CD4-positive, alpha-beta T cell treated with Interleukin-2 at 100 ng/mL for 4 hours (primary cell): Measurements from ENCODE around the gene GUCY1A2.
"Not testable (repeated sequence)": the region's sequence is repeated elsewhere in the genome, so short reads cannot be mapped to it uniquely, and the experiment has no call there.

Source experiments
- DNase-seq: peaks from one replicate; pipeline ENCODE4 v3.0.0-alpha.2; 2020; ENCODE audit warnings: low spot score

Gene GUCY1A2

DNA sequence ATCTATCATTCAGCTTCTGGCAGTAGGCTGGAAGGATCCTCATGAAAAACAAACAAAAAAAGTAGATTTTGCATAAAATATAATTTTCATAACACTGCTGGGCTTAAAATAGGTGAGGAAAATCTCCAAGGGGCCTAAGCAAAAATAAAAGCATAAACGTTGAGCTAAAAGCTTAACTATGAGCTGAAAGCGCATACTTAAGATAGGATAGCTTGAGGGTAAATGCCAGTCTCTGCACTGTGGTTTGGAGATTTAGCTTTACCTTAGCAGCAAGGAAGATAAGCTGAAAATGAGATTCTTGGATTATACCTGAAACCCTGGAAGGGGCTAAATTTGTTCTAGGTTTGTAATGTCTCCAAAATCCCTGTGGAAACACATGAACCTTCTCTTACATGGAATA lies 183.7 kb downstream of the GUCY1A2 start:
- no peak for DNase-seq

DNA sequence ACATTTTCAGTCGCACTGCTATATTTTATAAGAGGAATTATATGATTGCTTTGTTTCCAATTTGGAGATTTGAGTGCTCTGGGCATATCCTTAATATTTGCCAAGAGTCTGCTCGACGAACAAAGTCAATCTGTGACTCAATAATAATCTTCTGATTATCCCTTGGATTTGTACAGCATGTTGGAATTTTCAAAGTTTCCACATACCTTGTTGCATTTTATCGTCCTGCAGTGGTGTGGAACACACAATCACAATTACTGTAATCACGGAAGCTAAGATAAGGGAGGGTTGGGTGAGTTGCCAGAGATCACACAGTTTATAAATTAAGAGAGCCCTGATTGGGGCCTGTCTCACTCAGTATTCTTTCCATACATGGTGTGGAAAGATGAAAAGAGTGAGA lies 189.3 kb downstream of the GUCY1A2 start:
- no peak for DNase-seq

DNA sequence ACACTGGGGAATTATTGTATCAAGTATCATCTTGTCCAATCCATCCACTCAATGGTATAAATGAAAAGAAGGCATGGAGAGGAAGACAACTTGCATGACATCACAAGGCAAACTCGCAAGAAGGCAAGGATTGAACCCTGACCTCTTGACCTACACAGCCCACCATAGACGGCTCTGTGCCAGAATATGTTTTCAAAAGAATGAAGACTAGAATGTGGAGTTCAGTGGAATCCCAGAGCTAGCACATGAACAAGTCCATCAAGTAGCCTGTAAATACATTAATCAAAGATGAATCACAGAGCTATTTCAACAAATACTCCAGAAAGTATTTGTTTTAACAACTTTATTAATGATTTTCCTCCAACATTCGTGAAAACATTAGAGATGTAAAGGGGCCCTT lies 189.7 kb downstream of the GUCY1A2 start:
- no peak for DNase-seq

DNA sequence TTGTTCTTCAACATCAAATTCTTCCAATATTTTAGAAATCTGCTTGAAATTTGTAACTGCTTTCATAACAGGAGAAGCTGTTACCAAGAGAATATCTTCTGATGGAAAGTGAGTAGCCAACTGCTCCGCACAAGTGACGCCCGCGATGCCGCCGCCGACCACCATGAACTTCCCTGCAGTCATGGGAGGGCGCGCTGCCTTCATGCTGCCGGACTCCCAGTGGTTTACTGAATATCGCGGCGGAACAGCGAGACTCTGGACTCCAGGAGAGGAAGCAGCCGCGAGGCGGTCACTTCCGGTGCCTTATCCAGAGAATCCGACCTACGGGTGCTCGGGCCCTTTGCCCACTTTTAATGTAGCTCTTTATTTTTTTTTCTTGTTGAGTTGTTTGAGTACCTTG lies 190.6 kb downstream of the GUCY1A2 start:
- no peak for DNase-seq

DNA sequence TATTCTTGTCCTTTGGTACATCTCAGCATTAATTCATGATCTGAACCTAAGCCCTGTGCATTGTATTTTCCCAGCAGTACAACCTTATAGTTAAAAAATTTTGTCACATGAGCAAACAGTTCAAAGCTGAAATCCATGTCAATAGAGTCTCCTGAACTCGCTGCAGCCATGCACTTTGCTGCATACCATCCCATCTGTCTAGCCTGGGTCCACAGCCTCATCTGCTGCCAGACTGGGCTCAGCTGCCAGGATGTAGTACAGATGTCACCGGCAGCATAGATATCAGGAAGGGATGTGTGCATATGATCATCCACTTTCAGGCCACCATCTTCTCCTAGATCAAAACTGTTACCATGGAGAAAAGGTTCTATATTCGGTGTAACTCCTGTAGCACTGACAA lies 191.7 kb downstream of the GUCY1A2 start:
- DNase-seq, result not testable (repeated sequence)

DNA sequence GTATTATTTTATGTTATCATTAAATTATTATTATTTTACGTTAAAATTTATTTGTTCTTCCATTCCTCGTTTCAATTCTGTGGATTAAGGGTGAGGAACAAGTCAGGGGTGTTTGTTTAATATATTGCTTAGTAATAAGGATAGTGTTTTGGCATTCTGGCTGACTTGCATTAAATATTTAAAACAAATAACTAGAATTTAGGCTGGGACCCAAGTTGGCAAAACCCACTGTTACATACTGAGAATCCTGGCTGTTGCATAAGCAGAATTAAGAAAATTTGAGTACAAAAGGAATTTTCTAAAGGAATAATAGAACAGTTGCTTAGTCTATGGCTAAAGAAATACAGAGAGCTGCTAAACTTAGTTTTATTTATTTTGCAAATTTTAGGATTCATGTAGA lies 196.4 kb downstream of the GUCY1A2 start:
- no peak for DNase-seq

DNA sequence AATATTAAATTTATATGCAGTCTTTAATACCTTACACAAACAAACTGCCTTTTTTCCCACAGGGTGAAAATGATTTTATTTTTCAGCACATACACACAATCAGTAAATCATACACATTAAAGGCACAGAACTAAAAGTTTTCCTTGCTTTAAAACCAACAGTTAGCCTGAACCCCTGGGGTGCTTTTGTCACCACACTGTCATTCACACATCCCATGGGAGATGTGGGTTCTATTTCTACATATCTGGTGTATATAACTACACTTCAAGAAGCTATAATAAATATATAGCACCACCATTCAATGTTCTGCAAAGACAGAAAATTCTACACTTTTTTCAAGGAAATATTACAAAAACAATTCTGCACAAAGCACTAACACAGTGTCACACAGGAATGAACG lies 197.0 kb downstream of the GUCY1A2 start:
- DNase-seq, result no peak

DNA sequence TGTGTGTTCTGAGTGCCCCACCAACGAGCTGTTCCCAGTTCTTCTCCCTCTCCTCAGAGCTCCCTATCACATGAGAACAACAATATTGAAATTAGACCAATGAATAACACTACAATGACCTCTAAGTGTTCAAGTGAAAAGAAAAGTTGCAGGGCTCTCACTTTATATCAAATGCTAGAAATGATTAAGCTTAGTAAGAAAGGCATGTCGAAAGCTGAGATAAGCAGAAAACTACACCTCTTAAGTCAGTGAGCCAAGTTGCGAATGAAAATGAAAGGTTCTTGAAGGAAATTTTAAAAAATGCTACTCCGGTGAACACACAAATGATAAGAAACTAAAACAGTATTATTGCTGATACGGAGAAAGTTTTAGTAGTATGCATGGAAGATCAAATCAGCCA lies 199.8 kb downstream of the GUCY1A2 start:
- DNase-seq, result no peak

DNA sequence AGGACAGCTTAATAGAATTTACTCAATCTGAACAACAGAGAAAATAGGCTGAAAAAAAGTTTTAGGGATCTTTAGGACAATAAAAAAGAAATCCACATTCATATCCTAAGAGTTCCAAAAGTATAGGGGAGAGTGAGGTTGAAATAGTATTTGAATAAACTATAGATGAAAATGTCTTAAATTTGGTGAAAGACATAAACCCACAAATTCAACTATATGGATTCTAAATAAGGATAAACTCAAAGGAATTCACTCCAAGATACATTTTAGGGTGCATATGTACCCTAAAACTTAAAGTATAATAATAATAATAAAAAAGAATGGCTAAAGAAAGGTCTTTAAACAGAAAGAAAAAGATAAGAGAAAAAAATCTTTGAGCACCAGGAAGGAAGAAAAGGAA lies 203.1 kb downstream of the GUCY1A2 start:
- DNase-seq, result no peak

DNA sequence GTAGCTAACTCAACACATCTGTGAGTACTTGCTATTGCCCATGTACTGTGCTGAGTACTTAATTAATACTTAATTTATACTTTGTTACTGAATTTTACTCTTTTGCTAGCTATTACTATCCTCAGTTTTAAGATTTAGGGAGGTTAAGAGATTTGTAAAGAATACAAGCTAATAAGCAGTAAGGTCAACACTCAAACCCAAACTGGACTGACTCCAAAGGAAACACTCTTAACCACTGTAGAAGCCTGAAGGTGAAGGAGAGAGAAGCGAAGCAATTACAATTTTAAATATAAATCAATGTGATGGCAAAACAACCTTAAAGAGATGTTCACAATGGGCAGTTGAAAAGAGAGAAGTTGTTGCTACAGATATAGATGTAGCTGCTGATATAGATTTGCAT lies 204.5 kb downstream of the GUCY1A2 start:
- DNase-seq, result no peak

DNA sequence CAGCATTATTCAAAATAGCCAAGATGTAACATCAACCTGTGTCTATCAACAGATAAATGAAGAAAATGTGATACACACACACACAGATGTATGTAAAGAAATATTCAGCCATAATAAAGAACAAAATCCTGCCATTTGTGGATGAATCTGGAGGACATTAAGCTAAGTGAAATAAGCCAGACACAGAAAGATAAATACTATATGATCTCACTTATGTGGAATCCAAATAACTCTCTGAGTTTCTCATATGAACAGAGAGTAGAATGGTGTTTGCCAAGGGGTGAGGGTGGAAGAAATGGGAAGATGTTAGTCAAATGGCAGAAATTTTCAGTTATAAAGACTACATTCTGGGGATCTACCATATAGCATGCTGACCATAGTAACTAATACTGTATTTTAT lies 224.2 kb downstream of the GUCY1A2 start:
- DNase-seq, result no peak

DNA sequence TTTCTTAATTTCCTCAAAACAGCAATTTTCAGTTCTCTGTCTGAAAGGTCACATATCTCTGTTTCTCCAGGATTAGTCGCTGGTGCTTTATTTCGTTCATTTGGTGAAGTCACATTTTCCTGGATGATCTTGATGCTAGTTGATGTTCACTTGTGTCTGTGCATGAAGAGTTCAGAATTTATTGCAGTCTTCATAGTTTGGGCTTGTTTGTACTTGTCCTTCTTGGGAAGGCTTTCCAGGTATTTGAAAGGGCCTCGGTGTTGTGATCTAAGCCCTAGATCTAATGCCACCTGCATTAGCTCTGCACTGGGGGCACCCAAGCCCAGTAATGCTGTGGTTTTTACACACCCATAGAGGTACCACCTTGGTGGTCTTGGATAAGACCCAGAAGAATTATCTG lies 228.9 kb downstream of the GUCY1A2 start:
- DNase-seq, result no peak

DNA sequence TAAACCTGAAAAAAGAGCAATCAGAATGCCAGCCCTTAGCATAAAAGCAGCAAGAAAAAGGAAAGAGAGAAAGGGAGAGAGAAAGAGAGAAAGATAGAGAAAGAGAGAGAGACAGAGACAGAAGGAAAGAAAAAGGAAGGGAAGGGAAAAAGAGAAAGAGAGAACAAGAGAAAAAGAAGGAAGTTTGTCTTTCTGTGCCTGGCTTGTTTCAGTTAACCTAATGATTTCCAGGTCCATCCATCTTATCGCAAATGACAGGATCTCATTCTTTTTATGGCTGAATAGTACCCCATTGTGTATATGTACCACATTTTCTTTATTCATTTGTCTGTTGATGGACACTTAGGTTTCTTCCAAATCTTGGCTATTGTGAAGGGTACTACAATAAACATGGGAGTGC lies 230.8 kb downstream of the GUCY1A2 start:
- no peak for DNase-seq

DNA sequence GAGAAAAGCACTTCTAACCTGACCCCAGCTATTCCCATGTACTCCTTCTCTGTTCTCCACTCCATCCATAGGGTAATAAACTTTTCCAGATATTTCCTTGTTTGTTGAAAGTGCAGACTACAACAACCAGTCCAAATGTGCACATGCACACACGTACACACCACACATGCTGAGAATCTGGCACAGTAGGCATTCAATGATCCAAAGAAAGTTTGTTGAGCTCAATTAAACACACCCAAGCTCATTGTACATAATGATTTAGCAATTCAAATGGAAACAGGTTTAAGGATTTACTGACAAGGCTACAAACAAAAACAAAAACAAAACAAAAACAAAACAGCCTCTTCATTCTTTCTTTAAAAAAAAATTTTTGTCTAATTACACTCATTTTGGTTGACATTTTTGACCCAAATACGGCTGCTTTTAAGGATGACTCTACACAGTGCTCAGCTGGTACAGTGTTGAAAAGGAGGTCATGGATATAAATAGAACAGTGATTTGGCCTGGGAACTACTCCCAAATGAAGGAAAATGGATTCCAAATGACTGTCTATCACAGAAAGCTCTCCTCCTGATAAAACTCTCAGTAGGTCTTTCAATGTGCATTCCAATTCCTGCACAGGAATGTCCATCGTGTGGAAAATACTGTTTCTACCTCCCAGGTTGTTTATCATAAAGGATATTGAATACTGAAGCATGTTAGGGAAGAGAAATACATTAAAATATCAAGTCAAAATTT lies 232.2 kb downstream of the GUCY1A2 start:
- DNase-seq, result no peak

DNA sequence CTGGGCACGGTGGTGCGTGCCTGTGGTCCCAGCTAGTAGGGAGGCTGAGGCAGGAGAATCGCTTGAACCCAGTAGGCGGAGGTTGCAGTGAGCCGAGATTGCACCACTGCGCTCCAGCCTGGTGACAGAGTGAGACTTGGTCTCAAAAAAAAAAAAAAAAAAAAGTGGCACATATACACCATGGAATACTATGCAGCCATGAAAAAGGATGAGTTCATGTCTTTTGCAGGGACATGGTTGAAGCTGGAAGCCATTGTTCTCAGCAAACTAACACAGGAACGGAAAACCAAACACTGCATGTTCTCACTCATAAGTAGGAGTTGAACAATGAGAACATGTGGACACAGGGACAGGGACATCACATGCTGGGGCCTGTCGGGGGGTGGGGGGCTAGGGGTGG lies 241.0 kb downstream of the GUCY1A2 start:
- not testable (repeated sequence) for DNase-seq

DNA sequence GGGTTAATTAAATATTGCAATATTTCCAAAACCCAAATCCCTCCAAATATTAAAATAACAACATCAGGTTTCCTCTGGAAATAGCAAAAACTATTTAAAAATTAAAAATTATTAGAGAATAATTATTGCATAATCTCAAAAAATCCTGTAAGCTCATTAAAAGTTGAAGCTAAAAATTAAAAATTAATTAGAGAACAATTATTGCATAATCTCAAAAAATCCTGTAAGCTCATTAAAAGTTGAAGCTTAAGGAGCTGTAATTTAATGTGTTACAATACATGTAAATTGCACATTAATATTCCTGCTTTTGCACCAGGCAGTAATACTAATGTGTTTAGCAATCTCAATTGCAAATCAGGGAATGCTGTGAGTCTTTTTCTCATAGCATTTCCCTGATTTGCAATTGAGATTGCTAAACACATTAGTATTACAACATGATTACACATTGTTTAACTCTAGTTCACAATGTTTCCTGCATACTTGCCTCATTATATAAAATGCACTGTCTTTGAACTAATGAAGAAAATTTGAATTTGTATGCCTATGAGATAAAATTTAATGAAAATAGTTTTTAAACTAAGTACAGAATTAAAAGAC lies 247.7 kb downstream of the GUCY1A2 start:
- DNase-seq, result no peak

DNA sequence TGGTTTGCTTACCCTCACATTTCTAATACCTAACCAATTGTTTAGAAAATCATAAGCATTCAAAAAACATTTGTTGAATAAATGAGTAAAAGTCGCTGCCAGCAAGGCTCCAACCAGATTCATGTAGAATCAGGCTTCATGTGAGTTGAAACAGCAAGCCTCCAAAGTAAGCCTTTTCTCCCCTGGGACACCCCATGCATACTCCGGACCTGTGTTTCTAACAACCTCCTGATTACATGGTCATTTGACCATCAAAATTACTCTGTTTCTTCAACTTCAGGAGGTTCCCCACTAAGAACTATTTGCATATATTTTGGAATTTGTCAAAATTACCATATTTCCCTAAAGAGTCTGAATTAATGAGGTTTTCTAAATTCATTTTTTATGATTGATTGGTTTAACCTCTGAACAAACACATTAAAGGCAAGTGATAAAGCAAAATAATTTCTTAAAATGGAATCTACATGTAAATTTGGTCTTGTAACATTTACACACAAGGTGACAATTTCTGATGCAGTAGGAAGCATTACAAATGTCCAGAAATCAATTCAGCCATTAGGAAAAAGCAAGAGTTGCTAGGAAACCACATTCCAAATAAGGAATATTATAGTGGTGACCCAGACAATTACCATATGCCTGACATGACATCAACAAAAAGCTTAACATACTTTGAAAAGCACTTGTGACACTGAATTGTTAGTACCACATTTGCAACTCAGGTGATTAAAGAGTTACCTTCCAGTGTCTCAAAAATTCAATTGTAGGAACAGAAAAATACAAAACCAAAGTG lies 252.6 kb downstream of the GUCY1A2 start:
- DNase-seq, result no peak

DNA sequence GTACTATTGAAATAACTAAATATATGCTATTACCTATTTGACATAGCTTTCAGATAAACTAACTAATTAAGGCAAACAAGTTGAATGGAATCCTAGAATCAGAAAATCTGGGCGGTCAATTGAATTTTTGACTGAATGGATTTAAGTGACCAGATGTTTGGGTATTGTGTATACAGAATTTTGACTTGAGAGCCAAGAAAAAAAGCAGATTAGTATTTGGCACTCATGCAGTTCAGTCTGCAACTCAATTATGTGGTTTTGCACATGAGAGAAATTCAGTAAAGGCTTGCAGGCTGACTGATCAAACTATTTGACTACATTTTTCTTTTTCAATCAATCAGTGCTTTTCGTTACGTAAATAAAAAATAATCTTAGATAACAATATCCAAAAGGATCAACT lies 254.8 kb downstream of the GUCY1A2 start:
- DNase-seq, result no peak

DNA sequence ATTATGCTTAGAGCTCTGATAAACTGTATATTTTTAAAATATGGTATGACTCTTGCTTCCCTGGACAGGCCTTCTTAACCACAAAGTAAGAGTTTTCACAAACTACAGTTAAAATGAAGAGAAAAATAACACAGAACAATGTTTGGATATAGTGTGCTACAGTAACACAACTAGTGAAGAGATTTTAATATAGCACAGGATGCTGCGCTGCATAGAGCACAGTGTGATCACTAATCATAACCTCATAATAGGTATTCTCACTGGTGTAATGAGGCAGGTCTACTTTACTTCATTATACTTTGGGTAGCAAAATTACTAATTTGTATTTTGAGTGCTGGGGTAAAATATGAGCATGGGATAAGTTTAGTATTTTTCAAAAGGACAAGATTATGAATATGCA lies 256.5 kb downstream of the GUCY1A2 start:
- no peak for DNase-seq

DNA sequence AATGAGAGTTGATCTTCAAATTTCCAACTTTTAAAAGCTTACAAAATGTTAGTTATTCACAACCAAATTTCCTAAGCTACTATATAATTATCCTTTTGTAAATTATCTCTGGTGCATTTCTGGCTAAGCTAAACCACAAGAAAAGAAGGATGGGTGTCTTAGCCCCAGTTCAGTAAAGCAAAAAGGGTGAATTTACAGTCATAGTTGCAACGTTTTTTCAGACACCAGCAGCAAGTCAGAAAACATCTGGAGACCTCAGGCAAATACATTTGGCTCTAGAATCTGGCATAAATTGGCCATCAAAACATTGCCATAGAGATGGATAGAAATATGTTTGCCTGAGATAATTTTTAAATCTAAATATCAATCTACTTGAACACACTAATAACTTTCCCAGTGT lies 257.0 kb downstream of the GUCY1A2 start:
- no peak for DNase-seq

DNA sequence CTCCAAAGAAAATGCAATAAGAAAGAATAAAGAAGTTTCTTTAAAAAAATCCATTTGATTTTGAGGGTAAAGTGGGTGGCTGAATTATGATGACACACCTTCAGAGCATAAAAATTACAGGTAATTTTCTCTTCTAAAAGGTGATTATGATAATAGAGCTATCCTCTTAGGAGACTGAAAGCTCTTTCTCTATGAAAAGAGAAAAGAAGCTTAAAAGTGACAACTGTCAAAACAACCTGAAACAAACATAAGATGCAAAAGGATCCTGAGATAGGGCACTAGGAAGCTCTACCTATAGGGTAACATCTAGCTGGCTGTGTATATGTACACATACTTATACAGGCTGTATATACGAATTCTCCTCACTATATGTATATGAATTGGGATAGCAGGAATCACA lies 270.2 kb downstream of the GUCY1A2 start:
- DNase-seq, result no peak

DNA sequence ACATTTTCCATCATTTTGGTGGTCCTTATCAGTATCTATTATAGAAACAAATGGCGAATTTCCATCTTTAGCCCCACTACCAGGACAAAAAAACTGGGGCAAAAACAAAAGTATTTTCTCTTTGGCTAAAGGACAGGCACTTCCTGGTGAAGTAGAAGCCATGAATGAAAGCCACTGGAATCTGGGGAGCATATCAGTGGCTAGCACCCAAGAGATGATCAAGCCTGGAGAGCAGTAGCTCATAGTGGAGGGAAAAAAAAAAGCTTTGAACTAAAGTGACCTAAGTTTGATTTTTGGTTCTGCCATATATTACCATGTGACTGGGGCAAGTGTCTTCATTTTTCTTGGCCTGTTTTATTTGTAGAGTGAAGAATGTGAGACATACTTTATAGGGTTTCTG lies 272.3 kb downstream of the GUCY1A2 start:
- no peak for DNase-seq

DNA sequence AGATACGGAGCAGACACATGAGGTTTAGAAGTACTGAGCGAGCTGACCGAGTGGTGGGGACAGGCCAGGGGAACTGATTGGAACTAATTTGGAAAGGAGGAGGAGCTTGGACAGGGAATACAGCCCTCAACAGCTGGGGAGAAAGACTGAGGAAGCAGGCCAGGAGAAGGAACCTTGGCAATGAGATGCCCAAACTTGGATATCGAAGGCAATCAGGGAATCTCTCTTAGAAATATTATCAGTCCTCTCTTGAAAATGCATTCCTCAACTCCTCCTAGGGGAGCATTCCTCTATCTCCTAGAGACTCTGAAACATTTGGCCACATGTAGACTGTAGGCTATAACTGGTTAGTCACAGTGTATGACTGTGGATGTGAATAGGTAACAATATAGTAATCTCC lies 284.6 kb downstream of the GUCY1A2 start:
- no peak for DNase-seq
